ENCODE measurements around the gene BDKRB1.
"Not testable (repeated sequence)": the region's sequence is repeated elsewhere in the genome, so short reads cannot be mapped to it uniquely, and the experiment has no call there.

Gene BDKRB1

GRCh38 chr14:96235426-96235825 is 20.6 kb upstream of the BDKRB1 start:
- no peak for DNase-seq

GRCh38 chr14:96237641-96238040 is 18.4 kb upstream of the BDKRB1 start:
- no peak for DNase-seq

GRCh38 chr14:96238676-96239265 is 17.2 kb upstream of the BDKRB1 start:
- DNase-seq, result no peak

GRCh38 chr14:96239711-96240141 is 16.3 kb upstream of the BDKRB1 start:
- DNase-seq, result no peak

- DNase-seq, result no peak
Observed at GRCh38 chr14:96240641-96241040, 15.4 kb upstream of the BDKRB1 start.

GRCh38 chr14:96242126-96242525 is 13.9 kb upstream of the BDKRB1 start:
- DNase-seq, result no peak

GRCh38 chr14:96243785-96244184 is 12.2 kb upstream of the BDKRB1 start:
- DNase-seq, result no peak

GRCh38 chr14:96245074-96245473 is 10.9 kb upstream of the BDKRB1 start:
- not testable (repeated sequence) for DNase-seq

- no peak for DNase-seq
Observed at GRCh38 chr14:96245710-96246538, 10.1 kb upstream of the BDKRB1 start.

- no peak for DNase-seq
Observed at GRCh38 chr14:96246539-96246847, 9.5 kb upstream of the BDKRB1 start.

GRCh38 chr14:96247031-96247430 is 9.0 kb upstream of the BDKRB1 start:
- no peak for DNase-seq

GRCh38 chr14:96249029-96249428 is 7.0 kb upstream of the BDKRB1 start:
- DNase-seq, result no peak

- no peak for DNase-seq
Observed at GRCh38 chr14:96250485-96250884, 5.5 kb upstream of the BDKRB1 start.

GRCh38 chr14:96251656-96252155 is 4.3 kb upstream of the BDKRB1 start:
- DNase-seq, result no peak

GRCh38 chr14:96252323-96252998 is 3.5 kb upstream of the BDKRB1 start:
- DNase-seq, result no peak

- no peak for DNase-seq
Observed at GRCh38 chr14:96252999-96253539, 2.9 kb upstream of the BDKRB1 start.

- DNase-seq, result no peak
Observed at GRCh38 chr14:96254687-96255086, 1.3 kb upstream of the BDKRB1 start.

GRCh38 chr14:96256407-96256806 is 397 bp downstream of the BDKRB1 start:
- no peak for DNase-seq

- no peak for DNase-seq
Observed at GRCh38 chr14:96257056-96257455, 1.0 kb downstream of the BDKRB1 start.

- no peak for DNase-seq
Observed at GRCh38 chr14:96257900-96258299, 1.9 kb downstream of the BDKRB1 start.

GRCh38 chr14:96260341-96260821 is 4.4 kb downstream of the BDKRB1 start:
- no peak for DNase-seq

- no peak for DNase-seq
Observed at GRCh38 chr14:96261053-96261452, 5.0 kb downstream of the BDKRB1 start.
